ENCODE data around the gene ARHGAP6. TPM values are rescaled to one million over a fixed set of nuclear protein-coding genes. Genes with fewer than 3 reads are reported as not detected.

Gene ARHGAP6
- total and polyA plus RNA-seq, 2 experiments from 2014 or later: 0.26 to 0.59 TPM

DNA sequence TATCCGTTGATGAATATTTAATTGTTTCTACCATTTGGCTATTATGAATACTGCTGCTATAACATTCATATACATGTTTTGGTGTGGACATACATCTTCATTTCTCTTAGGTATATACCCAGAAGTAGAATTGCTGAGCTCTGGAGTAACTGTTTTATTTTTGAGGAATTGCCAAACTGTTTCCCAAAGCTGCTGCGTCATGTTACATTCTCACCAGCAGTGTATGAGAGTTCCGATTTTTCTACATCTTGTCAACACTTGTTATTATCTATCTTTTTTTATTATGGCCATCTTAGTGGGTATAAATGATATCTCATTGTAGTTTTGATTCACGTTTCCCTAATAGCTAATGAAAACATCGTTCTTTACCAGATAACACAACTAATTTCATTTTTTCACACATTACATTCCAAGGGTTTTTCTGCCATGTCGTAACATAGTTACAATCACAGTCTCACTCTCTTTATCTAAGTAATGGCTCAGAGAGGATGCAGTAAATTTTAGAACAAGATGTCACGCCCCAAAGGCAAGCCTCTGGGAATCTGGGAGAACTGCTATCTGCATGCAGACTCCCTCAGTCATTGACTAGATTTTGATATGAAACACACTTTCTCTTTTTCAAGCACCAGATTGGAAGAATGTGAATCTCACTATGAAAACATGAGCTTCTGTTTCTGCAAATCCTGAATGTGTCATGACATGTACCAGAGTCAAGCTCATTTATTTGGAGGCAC lies 10.3 kb downstream of the ARHGAP6 start:
- no peaks in the 10 kb centered on the region for H3K9me3 Mint-ChIP-seq

More for the DNA sequence above, 10.3 kb downstream of the ARHGAP6 start:
- Histone ChIP-seq H3F3A (replicated peaks; ENCODE audit: low read depth) (no peaks in the 10 kb centered on the region), H3K79me2 (replicated peaks; ENCODE audit: insufficient read depth) (no peaks in the 10 kb centered on the region), H2AFZ (no peak overlapping the region), H4K20me1 (replicated peaks; ENCODE audit: insufficient read depth) (no peaks in the 10 kb centered on the region), H3K9me2 (ENCODE audit: insufficient read depth) (no peaks in the 10 kb centered on the region), H3K27me3 (ENCODE audit: insufficient read depth) (0 out of 2 replicates have a peak, but pooled peaks cover 3% of the 10 kb centered on the region), H3K4me1 (ENCODE audit: insufficient read depth) (no peaks in the 10 kb centered on the region), H3K4me3 (no peak overlapping the region), H3K4me2 (no peak overlapping the region), H3K27ac (ENCODE audit: low read depth) (no peak overlapping the region), H3K36me3 (ENCODE audit: insufficient read depth) (no peaks in the 10 kb centered on the region)
- no peak overlapping the region for H3K4me3 Mint-ChIP-seq
- TF ChIP-seq, protein P1, sequence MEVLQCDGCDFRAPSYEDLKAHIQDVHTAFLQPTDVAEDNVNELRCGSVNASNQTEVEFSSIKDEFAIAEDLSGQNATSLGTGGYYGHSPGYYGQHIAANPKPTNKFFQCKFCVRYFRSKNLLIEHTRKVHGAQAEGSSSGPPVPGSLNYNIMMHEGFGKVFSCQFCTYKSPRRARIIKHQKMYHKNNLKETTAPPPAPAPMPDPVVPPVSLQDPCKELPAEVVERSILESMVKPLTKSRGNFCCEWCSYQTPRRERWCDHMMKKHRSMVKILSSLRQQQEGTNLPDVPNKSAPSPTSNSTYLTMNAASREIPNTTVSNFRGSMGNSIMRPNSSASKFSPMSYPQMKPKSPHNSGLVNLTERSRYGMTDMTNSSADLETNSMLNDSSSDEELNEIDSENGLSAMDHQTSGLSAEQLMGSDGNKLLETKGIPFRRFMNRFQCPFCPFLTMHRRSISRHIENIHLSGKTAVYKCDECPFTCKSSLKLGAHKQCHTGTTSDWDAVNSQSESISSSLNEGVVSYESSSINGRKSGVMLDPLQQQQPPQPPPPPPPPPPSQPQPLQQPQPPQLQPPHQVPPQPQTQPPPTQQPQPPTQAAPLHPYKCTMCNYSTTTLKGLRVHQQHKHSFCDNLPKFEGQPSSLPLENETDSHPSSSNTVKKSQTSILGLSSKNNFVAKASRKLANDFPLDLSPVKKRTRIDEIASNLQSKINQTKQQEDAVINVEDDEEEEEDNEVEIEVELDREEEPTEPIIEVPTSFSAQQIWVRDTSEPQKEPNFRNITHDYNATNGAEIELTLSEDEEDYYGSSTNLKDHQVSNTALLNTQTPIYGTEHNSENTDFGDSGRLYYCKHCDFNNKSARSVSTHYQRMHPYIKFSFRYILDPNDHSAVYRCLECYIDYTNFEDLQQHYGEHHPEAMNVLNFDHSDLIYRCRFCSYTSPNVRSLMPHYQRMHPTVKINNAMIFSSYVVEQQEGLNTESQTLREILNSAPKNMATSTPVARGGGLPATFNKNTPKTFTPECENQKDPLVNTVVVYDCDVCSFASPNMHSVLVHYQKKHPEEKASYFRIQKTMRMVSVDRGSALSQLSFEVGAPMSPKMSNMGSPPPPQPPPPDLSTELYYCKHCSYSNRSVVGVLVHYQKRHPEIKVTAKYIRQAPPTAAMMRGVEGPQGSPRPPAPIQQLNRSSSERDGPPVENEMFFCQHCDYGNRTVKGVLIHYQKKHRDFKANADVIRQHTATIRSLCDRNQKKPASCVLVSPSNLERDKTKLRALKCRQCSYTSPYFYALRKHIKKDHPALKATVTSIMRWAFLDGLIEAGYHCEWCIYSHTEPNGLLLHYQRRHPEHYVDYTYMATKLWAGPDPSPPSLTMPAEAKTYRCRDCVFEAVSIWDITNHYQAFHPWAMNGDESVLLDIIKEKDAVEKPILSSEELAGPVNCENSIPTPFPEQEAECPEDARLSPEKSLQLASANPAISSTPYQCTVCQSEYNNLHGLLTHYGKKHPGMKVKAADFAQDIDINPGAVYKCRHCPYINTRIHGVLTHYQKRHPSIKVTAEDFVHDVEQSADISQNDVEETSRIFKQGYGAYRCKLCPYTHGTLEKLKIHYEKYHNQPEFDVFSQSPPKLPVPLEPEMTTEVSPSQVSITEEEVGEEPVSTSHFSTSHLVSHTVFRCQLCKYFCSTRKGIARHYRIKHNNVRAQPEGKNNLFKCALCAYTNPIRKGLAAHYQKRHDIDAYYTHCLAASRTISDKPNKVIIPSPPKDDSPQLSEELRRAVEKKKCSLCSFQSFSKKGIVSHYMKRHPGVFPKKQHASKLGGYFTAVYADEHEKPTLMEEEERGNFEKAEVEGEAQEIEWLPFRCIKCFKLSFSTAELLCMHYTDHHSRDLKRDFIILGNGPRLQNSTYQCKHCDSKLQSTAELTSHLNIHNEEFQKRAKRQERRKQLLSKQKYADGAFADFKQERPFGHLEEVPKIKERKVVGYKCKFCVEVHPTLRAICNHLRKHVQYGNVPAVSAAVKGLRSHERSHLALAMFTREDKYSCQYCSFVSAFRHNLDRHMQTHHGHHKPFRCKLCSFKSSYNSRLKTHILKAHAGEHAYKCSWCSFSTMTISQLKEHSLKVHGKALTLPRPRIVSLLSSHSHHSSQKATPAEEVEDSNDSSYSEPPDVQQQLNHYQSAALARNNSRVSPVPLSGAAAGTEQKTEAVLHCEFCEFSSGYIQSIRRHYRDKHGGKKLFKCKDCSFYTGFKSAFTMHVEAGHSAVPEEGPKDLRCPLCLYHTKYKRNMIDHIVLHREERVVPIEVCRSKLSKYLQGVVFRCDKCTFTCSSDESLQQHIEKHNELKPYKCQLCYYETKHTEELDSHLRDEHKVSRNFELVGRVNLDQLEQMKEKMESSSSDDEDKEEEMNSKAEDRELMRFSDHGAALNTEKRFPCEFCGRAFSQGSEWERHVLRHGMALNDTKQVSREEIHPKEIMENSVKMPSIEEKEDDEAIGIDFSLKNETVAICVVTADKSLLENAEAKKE (CRISPR knock-in tag; IDR thresholded peaks at IDR 0.05): no peak
- no peak for TF ChIP-seq ZNF114 (CRISPR knock-in tag; IDR thresholded peaks at IDR 0.05)
- TF ChIP-seq, protein P2, sequence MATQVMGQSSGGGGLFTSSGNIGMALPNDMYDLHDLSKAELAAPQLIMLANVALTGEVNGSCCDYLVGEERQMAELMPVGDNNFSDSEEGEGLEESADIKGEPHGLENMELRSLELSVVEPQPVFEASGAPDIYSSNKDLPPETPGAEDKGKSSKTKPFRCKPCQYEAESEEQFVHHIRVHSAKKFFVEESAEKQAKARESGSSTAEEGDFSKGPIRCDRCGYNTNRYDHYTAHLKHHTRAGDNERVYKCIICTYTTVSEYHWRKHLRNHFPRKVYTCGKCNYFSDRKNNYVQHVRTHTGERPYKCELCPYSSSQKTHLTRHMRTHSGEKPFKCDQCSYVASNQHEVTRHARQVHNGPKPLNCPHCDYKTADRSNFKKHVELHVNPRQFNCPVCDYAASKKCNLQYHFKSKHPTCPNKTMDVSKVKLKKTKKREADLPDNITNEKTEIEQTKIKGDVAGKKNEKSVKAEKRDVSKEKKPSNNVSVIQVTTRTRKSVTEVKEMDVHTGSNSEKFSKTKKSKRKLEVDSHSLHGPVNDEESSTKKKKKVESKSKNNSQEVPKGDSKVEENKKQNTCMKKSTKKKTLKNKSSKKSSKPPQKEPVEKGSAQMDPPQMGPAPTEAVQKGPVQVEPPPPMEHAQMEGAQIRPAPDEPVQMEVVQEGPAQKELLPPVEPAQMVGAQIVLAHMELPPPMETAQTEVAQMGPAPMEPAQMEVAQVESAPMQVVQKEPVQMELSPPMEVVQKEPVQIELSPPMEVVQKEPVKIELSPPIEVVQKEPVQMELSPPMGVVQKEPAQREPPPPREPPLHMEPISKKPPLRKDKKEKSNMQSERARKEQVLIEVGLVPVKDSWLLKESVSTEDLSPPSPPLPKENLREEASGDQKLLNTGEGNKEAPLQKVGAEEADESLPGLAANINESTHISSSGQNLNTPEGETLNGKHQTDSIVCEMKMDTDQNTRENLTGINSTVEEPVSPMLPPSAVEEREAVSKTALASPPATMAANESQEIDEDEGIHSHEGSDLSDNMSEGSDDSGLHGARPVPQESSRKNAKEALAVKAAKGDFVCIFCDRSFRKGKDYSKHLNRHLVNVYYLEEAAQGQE (IDR thresholded peaks at IDR 0.05; ENCODE audit: unreplicated experiment): no peak
- TF ChIP-seq NANOG (IDR thresholded peaks at IDR 0.05; ENCODE audit: borderline replicate concordance): no peak
- no peak for TF ChIP-seq EZH2 (IDR thresholded peaks at IDR 0.05; ENCODE audit: low read depth, unreplicated experiment)
- TF ChIP-seq CREB1 (CRISPR knock-in tag; IDR thresholded peaks at IDR 0.05; ENCODE audit: low read depth): no peak
- no peak for TF ChIP-seq ZNF331 (CRISPR knock-in tag; IDR thresholded peaks at IDR 0.05; ENCODE audit: low read depth)
- TF ChIP-seq, protein P3, sequence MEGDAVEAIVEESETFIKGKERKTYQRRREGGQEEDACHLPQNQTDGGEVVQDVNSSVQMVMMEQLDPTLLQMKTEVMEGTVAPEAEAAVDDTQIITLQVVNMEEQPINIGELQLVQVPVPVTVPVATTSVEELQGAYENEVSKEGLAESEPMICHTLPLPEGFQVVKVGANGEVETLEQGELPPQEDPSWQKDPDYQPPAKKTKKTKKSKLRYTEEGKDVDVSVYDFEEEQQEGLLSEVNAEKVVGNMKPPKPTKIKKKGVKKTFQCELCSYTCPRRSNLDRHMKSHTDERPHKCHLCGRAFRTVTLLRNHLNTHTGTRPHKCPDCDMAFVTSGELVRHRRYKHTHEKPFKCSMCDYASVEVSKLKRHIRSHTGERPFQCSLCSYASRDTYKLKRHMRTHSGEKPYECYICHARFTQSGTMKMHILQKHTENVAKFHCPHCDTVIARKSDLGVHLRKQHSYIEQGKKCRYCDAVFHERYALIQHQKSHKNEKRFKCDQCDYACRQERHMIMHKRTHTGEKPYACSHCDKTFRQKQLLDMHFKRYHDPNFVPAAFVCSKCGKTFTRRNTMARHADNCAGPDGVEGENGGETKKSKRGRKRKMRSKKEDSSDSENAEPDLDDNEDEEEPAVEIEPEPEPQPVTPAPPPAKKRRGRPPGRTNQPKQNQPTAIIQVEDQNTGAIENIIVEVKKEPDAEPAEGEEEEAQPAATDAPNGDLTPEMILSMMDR (conservative IDR thresholded peaks at IDR 0.05; ENCODE audit: low read depth in 2 of 2): no peak
- TF ChIP-seq POLR2AphosphoS5 (IDR thresholded peaks at IDR 0.05; ENCODE audit: low read depth): no peak
- TF ChIP-seq STAT1 (IDR thresholded peaks at IDR 0.05; ENCODE audit: unreplicated experiment): no peak
- TF ChIP-seq JUNB (IDR thresholded peaks at IDR 0.05; ENCODE audit: unreplicated experiment): no peak
- TF ChIP-seq, protein P4, sequence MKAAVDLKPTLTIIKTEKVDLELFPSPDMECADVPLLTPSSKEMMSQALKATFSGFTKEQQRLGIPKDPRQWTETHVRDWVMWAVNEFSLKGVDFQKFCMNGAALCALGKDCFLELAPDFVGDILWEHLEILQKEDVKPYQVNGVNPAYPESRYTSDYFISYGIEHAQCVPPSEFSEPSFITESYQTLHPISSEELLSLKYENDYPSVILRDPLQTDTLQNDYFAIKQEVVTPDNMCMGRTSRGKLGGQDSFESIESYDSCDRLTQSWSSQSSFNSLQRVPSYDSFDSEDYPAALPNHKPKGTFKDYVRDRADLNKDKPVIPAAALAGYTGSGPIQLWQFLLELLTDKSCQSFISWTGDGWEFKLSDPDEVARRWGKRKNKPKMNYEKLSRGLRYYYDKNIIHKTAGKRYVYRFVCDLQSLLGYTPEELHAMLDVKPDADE (IDR thresholded peaks at IDR 0.05): no peak
- no peak for TF ChIP-seq EZH2phosphoT487 (IDR thresholded peaks at IDR 0.05; ENCODE audit: unreplicated experiment)
- ATAC-seq: no peak
- no peaks in the 10 kb centered on the region for H3K4me1 Mint-ChIP-seq
- peaks cover 1% of the 10 kb centered on the region for H3K27me3 Mint-ChIP-seq (ENCODE audit: insufficient read depth, low read depth, poor library complexity)
- no peak for DNase-seq (ENCODE audit: low spot score)
- no peak overlapping the region for H3K27ac Mint-ChIP-seq
- no peaks in the 10 kb centered on the region for H3K36me3 Mint-ChIP-seq (ENCODE audit: low read depth)
